HAP-1 (cell line): ENCODE data around the gene YEATS4.

Experiments
- DNase-seq, 2 experiments: peaks; one replicate each; pipeline ENCODE4 v3.0.0-alpha.2; 2016 to 2020; ENCODE audit warnings: low spot score in 2 of 2
- H3K27me3 ChIP-seq: fragments of 250-450 bp; sonication (Bioruptor Pico); 2 replicates; pipeline ENCODE4 v1.5.1; 2020; ENCODE audit warnings: low read depth, mild to moderate bottlenecking, moderate library complexity
- H3K36me3 ChIP-seq: fragments of 250-450 bp; sonication (Bioruptor Pico); replicated peaks from 2 replicates; pipeline ENCODE4 v1.5.1; 2020; ENCODE audit warnings: mild to moderate bottlenecking
- H3K4me1 ChIP-seq: fragments of 250-450 bp; sonication (Bioruptor Pico); 2 replicates; pipeline ENCODE4 v1.5.1; 2020; ENCODE audit warnings: mild to moderate bottlenecking
- H3K4me3 ChIP-seq: fragments of 250-450 bp; sonication (Bioruptor Pico); 2 replicates; pipeline ENCODE4 v1.5.1; 2020; ENCODE audit warnings: mild to moderate bottlenecking, moderate library complexity
- H3K9me3 ChIP-seq: fragments of 250-450 bp; sonication (Bioruptor Pico); 2 replicates; pipeline ENCODE4 v1.5.1; 2020; ENCODE audit warnings: mild to moderate bottlenecking, moderate library complexity
- in situ Hi-C: fragments of 300-500 bp; cut with MboI; formaldehyde crosslinking; loops from 3 replicates; pipeline ENCODE4 v1.14.3; 2020; ENCODE audit warnings: low sequenced_read_pairs, inconsistent platforms, mixed read lengths

The YEATS4 gene

DNA sequence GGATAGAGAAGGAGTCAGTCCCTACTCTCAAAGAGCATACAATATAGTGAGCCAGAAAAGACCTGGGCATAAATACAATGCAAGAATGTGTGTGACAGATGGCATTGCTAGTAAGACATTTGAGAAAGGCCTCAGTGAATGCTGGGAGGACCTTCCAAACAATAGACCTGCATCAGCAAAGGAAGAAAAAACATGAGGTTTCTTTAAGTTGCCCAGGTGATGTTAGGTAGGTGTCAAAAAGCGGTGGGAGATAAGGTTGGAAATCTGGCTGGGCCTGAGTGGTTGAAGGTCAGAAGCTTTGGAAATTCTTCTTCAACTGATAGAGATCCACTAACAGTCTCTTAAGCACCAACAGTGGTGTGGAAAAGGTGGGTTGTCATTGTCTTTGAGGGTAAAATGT is 60.2 kb downstream of the YEATS4 start:
- no peaks in the 10 kb centered on the region for H3K9me3 ChIP-seq
- no peak overlapping the region for H3K4me3 ChIP-seq
- DNase-seq = no peak
- no peaks in the 10 kb centered on the region for H3K27me3 ChIP-seq
- in situ Hi-C loops = no loop called here
- no peaks in the 10 kb centered on the region for H3K4me1 ChIP-seq
- no peaks in the 10 kb centered on the region for H3K36me3 ChIP-seq

DNA sequence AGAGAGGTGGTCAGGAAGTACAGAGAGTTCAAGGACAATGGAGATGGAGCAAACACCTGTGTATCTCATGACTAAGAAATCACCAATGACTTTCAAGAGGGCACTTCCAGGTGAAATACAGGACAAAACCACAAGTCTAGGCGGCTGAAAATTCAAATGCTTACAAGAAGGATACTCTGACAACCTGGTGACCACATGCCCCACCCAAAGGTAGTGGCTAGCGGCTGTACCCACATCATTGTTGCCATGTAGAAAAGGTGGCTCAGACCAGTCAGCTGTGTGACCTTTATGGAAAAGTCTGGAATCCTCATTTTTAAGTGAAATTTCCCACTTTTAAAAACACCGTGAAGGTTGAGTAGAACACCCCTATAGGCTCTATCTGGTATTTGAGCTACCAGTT is 62.0 kb downstream of the YEATS4 start:
- Histone ChIP-seq H3K36me3 (no peaks in the 10 kb centered on the region), H3K9me3 (no peaks in the 10 kb centered on the region), H3K4me3 (no peak overlapping the region), H3K27me3 (no peaks in the 10 kb centered on the region), H3K4me1 (no peaks in the 10 kb centered on the region)
- in situ Hi-C loops = no loop called here
- no peak for DNase-seq

DNA sequence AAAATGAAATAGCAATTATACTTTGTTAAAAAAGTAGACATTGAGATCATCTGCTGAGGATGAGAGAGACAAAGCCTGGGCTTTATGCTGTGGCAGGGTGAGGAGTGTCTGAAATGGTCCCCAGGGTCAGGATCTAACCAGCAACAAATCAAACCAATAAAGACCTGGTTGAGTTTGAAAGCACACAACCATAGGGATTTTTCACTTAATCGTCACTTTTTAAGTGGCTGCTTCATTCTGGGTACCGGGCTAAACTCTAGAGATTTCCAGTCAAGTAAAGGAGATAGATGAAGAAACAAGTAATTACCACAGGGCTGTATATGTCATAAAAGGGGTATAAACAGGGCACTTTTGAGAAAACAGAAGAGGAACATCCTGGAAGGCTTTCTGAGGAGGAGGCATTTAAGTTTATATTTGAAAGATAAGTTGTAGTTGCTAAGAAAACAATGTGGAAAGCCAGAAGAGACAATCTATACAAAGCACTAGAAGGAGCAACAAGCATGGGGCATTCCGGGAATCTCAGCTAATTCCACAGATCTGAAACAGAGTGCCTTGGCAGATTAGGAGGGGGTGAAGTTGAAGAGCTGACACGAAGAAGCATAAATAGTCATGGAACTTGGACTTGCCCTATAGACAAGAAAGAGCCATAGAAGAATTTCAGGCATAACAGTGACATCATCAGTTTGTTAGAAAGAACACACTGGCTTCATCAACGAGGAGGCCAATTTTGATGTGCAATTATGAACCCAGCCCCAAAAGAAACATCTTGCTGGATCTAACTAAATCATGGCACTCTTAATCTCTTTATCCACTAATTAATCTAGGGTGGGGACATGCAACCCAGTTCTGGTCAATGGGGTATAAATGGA is 63.7 kb downstream of the YEATS4 start:
- Histone ChIP-seq H3K9me3 (no peaks in the 10 kb centered on the region), H3K4me3 (no peak overlapping the region), H3K27me3 (no peaks in the 10 kb centered on the region), H3K36me3 (no peaks in the 10 kb centered on the region), H3K4me1 (no peaks in the 10 kb centered on the region)
- in situ Hi-C loops = no loop called here
- DNase-seq = no peak

DNA sequence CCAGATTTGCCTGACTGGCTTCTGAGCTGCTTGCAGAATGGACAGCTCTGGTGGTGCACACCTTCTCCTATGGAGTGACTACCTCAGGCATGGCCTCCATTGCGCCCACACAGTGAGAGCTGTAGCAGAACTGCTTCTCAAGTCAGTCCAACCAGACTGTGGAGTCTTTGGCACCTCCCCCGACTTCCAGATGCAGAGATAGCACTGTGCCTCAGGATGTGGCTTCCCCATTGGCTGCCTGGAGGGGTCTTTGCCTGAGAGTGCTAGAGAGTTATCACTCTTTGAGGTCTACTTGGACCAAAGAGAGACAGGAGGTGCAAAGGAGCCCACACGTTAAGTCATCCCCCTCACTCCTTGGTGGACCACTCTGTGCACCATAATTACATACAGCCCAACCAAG is 65.9 kb downstream of the YEATS4 start:
- no peak for DNase-seq

DNA sequence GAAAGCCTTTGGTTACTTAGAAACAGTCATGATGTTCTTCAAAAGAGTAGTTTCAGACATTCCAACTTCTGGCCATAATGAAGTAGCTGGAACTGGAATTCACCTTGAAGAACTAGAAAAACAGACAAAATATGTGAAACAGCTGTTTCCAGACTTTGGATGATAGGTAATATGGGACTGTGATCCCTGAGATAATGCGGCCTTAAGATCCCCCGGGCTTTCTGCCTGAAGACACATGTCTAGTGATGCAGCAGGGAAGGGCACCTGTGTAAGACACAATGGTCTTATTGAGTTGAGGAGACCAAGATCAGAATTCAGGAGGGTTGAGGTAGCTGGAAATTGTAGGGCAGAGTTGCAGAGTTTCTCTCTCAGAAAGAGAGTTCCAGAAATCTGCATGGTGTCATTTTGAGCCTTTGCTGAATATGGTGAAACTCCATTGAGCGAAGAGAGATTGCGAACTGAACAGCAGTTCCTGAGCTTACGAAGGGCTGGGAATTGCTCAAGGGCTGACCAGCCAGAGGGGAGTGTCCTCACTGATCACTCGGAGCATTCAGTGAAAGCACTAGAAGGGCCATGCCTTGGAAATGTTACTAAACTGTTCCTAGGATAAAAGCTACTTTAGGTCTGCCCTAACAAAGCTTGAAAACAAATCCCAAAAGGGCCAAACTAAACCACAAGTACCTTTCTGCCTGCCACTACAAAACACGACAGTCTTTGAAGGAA is 69.0 kb downstream of the YEATS4 start:
- DNase-seq = no peak
- H3K9me3 ChIP-seq = no peaks in the 10 kb centered on the region
- no peaks in the 10 kb centered on the region for H3K27me3 ChIP-seq
- no peaks in the 10 kb centered on the region for H3K36me3 ChIP-seq
- H3K4me1 ChIP-seq = no peaks in the 10 kb centered on the region
- no peak overlapping the region for H3K4me3 ChIP-seq
- in situ Hi-C loops = no loop called here

More for the DNA sequence above, 65.9 kb downstream of the YEATS4 start:
- no peaks in the 10 kb centered on the region for H3K9me3 ChIP-seq
- H3K36me3 ChIP-seq = no peaks in the 10 kb centered on the region
- no peaks in the 10 kb centered on the region for H3K27me3 ChIP-seq
- in situ Hi-C loops = no loop called here
- H3K4me1 ChIP-seq = no peaks in the 10 kb centered on the region
- no peak overlapping the region for H3K4me3 ChIP-seq

DNA sequence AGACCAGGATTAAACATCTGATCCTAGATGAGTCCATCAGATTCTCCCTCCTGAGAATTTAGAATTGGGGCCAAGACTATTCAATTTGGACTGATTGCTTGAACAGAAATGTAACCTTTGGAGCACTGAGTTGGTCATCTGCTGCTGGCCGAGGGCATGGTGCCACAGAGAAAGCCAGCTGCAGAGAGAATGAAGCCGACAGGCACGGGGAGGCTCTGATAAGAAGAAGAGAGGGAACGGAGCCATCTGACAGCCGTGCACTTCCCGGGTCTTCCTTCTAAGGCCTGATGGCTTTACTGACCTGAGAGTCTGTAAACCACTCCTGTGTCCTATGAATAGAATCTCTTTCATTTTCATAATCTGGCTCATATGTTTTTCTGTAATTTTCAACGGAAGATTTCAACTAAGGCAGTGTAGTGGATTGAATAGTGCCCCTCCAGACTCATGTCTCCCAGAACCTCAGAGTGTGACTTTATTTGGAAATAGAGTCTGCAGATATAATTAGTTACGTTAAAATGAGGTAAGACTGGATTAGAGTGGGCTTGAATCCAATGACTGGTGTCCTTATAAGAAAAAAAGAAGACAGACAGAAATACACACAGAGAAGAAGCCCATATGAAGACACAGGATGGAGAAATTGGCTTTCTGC is 71.5 kb downstream of the YEATS4 start:
- Histone ChIP-seq H3K36me3 (no peaks in the 10 kb centered on the region), H3K9me3 (no peaks in the 10 kb centered on the region), H3K4me3 (no peak overlapping the region), H3K4me1 (no peaks in the 10 kb centered on the region), H3K27me3 (no peaks in the 10 kb centered on the region)
- in situ Hi-C loops = no loop called here
- DNase-seq = no peak

DNA sequence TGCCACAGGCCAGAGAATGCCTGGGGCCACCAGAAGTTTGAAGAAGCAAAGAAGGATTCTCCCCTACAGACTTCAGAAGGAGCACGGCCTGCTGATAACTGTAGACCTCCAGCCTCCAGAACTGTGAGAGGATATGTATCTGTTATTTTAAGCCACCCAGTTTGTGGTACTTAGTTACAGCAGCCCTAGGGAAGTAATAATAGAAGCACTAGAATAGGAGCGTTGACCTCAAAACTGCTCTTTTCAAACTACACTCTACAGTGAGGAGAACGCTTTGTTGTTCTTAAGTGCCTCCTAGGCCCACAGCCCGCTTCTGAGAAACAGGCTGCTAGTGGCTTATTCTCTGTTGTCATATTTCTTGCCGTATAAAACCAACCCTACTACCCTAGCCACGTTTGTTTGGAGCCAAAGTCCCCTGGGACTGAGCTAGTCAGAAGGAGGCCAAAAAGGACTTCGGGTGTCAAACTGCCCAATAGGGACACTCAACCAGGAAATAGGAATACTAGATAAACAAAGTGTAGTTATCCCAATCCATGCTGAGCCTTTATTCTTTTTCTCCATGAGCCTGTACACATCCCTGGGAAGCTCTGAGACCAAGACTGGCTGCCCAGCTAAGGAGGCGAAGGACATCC is 72.2 kb downstream of the YEATS4 start:
- no peaks in the 10 kb centered on the region for H3K4me1 ChIP-seq
- no peak for DNase-seq
- no peaks in the 10 kb centered on the region for H3K36me3 ChIP-seq
- no peak overlapping the region for H3K4me3 ChIP-seq
- no peaks in the 10 kb centered on the region for H3K27me3 ChIP-seq
- H3K9me3 ChIP-seq = no peaks in the 10 kb centered on the region
- in situ Hi-C loops = no loop called here

DNA sequence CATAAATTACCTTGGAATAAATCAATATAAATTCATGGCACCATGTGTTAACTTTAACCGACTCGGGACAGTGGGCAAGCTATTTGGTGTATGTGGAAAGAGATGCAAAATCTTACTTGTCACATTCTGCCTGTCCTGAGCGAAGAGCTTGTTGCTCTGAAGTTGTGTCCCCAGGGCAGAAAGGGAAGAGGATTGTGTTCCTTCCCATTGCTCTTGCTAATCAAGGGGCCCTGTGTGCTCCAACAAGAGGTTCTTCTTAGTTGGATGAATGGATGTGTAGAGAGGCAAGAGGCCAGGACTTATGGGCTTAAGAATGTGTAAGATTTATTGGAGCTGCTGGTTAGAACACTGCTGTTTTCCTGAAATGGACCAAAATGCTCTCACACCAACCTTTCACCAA is 74.1 kb downstream of the YEATS4 start:
- in situ Hi-C loops = no loop called here
- Histone ChIP-seq H3K4me3 (no peak overlapping the region), H3K4me1 (no peaks in the 10 kb centered on the region), H3K36me3 (no peaks in the 10 kb centered on the region), H3K27me3 (no peaks in the 10 kb centered on the region), H3K9me3 (no peaks in the 10 kb centered on the region)
- DNase-seq = no peak

DNA sequence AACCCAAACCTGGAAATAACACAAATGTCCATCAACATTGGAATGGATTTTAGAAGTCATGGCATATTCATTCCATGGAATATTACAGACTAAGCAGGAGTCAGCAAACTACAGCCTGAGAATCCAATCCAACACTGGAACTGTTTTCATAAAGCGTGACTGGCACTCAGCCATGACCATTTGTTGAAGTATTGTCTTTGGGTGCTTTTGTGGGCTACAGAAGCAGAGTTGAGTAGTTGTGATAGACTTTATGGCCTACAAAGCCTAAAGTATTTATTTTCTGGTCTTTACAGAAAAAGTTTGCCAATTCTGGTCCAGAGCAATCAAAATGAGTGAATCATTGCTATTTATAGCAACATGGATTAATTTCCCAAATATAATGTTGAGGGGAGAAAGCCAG is 76.1 kb downstream of the YEATS4 start:
- no peaks in the 10 kb centered on the region for H3K4me1 ChIP-seq
- H3K4me3 ChIP-seq = no peak overlapping the region
- DNase-seq = no peak
- H3K27me3 ChIP-seq = no peaks in the 10 kb centered on the region
- no peaks in the 10 kb centered on the region for H3K36me3 ChIP-seq
- in situ Hi-C loops = no loop called here
- no peaks in the 10 kb centered on the region for H3K9me3 ChIP-seq

DNA sequence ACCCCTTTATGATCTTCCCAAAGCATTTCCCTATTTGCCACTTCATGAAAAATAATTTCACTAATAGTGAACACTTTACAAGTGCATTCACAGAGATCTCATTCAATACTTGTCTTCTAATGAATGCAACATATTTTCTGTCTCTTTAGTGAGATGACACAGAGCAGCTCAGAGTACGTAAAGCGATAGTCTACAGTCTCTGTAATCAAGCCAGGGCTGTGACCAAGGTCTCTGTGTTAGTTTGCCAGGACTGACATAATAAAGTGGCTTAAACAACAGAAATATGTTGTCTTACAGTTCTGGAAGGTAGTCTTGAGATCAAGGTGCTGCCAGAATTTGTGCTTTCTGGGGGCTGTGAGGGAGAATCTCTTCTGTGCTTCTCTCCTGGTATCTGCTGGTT is 77.5 kb downstream of the YEATS4 start:
- Histone ChIP-seq H3K4me1 (no peaks in the 10 kb centered on the region), H3K36me3 (no peaks in the 10 kb centered on the region), H3K4me3 (no peak overlapping the region), H3K27me3 (no peaks in the 10 kb centered on the region), H3K9me3 (no peaks in the 10 kb centered on the region)
- in situ Hi-C loops = no loop called here
- DNase-seq = no peak

DNA sequence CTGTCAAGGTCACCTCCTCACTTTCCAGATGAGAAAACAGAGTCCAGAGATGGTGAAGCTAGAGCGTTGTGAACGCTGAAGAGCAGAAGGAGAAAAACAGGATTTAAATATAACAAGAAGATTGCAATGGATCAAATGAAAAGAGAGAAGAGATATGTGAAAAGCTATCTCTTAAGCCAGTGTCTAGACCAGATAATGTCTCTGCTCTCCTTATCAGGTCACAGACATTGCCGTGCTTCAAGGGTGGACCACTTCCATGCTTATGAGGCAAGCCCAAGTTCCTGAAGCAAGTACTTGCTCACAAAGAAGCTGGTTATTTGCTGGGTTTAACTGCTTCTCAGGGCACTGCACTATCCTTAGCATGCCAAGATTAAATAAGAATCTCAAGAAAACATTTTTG is 79.0 kb downstream of the YEATS4 start:
- Histone ChIP-seq H3K4me3 (no peak overlapping the region), H3K9me3 (no peaks in the 10 kb centered on the region), H3K27me3 (no peaks in the 10 kb centered on the region), H3K4me1 (no peaks in the 10 kb centered on the region), H3K36me3 (no peaks in the 10 kb centered on the region)
- no peak for DNase-seq
- in situ Hi-C loops = no loop called here

DNA sequence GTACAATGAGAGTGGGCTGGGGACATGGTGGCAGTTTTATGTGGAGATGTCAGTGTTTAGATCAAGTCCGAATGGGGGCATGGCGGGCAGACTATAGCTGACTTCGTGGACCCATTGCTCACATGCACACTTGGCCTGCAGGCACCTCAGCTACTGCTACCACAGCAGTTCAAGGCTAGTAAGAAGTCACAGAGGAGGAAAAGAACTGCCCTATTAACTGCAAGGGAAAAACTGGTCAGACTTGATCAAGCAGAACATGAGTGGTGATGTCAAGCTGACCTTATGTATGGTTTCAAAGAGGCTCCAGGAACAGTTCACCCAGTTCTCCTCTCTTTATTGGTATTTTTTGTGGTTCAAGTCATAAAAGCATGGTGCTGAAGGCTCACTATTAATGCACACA is 80.5 kb downstream of the YEATS4 start:
- in situ Hi-C loops = no loop called here
- Histone ChIP-seq H3K36me3 (no peaks in the 10 kb centered on the region), H3K9me3 (no peaks in the 10 kb centered on the region), H3K4me1 (no peaks in the 10 kb centered on the region), H3K4me3 (no peak overlapping the region), H3K27me3 (no peaks in the 10 kb centered on the region)
- DNase-seq = no peak
